RWPE1 (cell line): ENCODE measurements around the gene TEX38.

ENCODE experiments used
- CTCF ChIA-PET: fragments of 350-600 bp; sonication (Branson Sonifier 250); formaldehyde crosslinking; extraction: SDS; loops from one replicate; lab custom pipeline; 2021; lab: Yijun Ruan, JAX
- POLR2A ChIA-PET: fragments of 400-600 bp; formaldehyde crosslinking; extraction: SDS; loops from one replicate; lab custom pipeline; 2020; ENCODE audit warnings: antibody characterized with exemption; ENCODE audit not compliant: low non-redundant PET; lab: Yijun Ruan, JAX
- DNase-seq: peaks from one replicate; pipeline ENCODE4 v3.0.0; 2012; ENCODE audit warnings: low spot score
- H3K27ac ChIP-seq: fragments of 450-650 bp; 2 replicates; pipeline ENCODE4 v1.5.1; 2017
- TF ChIP-seq, protein P1 (sequence below): fragments of 450-650 bp; conservative IDR thresholded peaks from 2 replicates; pipeline ENCODE4 v1.5.1; 2017; ENCODE audit warnings: low read depth, mild to moderate bottlenecking

The TEX38 gene

DNA sequence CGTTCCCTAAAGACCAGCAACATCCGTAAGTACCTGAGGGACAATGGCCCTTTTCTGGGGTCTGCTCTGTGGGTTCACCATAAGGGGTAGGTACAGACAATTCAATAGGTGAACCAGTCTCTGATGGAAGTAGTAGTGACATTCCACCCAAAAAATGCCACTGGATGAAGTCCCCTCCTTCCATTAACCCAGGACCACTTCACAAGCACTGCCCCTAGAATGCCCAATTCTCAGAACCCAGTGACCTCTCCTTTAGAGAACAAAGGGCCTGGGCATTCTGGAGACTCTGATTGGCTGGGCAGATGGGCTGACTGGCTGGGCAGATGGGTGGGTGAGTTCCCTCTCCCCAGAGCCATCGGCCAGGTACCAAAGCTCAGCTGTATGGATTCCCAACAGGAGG, at the start of gene TEX38:
Gene TEX38 (plus strand): TSS at position 301 of the 400 bp plus-strand sequence. CDS start 81 bp downstream, at position 382.
- ChIA-PET POLR2A (no interaction called here), CTCF (no interaction called here)
- H3K27ac ChIP-seq = no peak within 1 kb of the TSS
- DNase-seq = no peak
- TF ChIP-seq, protein P1, sequence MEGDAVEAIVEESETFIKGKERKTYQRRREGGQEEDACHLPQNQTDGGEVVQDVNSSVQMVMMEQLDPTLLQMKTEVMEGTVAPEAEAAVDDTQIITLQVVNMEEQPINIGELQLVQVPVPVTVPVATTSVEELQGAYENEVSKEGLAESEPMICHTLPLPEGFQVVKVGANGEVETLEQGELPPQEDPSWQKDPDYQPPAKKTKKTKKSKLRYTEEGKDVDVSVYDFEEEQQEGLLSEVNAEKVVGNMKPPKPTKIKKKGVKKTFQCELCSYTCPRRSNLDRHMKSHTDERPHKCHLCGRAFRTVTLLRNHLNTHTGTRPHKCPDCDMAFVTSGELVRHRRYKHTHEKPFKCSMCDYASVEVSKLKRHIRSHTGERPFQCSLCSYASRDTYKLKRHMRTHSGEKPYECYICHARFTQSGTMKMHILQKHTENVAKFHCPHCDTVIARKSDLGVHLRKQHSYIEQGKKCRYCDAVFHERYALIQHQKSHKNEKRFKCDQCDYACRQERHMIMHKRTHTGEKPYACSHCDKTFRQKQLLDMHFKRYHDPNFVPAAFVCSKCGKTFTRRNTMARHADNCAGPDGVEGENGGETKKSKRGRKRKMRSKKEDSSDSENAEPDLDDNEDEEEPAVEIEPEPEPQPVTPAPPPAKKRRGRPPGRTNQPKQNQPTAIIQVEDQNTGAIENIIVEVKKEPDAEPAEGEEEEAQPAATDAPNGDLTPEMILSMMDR = no peak

DNA sequence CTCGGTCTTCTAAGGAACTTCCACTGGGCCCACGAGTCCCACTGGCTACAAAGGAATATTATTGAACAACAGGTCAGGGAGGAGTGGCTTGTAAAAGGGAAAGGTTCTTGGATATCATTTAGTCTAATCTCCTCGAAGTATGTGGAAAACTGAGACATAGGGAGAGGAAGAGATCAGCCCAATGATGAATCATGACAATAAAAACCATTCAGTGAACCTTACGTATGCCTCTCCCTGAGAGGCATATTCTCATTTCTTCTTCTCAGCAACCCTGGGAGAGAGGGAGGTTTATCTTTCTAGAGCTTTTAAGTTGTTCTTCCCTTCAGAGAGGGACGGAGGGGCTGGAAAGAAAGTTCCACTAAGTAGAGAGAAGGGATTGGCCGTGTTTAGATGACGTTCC, 49.7 kb upstream of the TEX38 start:
- H3K27ac ChIP-seq = no peak overlapping the region
- no peak for DNase-seq
- ChIA-PET POLR2A (no interaction called here), CTCF (interaction anchor here (0.6 to 1.4 kb wide), 4 partner anchors 9 to 97 kb away, joined by 3 to 4 read pairs (median 4); partner anchors contain the start of gene EFCAB14)
- TF ChIP-seq, protein P1 = no peak

DNA sequence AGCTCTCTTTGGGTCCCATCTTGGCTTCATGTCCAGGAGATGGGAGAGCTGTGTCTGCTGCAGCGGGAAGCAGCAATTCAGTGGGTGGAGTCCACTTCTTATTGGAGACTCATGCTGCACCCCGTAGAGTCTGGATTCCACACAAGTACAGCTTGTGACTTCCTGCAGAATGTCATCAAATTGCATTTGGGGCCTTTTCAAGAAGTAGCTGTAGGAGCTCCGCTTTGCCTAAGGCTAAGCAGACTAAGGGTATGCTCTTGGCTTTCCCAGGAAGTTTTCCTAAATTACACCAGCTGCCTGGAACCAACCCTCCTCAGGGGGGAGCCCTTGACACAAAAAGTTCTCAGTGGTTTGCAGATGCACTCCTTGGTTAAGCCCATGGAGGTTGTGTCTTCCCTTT, 49.3 kb upstream of the TEX38 start:
- ChIA-PET CTCF (interaction anchor here (0.5 to 1.4 kb wide), 5 partner anchors 9 to 96 kb away, joined by 3 to 4 read pairs (median 3); partner anchors contain the start of gene EFCAB14), POLR2A (no interaction called here)
- DNase-seq = peak; percentile 36
- TF ChIP-seq, protein P1 = no peak
- H3K27ac ChIP-seq = no peak overlapping the region

DNA sequence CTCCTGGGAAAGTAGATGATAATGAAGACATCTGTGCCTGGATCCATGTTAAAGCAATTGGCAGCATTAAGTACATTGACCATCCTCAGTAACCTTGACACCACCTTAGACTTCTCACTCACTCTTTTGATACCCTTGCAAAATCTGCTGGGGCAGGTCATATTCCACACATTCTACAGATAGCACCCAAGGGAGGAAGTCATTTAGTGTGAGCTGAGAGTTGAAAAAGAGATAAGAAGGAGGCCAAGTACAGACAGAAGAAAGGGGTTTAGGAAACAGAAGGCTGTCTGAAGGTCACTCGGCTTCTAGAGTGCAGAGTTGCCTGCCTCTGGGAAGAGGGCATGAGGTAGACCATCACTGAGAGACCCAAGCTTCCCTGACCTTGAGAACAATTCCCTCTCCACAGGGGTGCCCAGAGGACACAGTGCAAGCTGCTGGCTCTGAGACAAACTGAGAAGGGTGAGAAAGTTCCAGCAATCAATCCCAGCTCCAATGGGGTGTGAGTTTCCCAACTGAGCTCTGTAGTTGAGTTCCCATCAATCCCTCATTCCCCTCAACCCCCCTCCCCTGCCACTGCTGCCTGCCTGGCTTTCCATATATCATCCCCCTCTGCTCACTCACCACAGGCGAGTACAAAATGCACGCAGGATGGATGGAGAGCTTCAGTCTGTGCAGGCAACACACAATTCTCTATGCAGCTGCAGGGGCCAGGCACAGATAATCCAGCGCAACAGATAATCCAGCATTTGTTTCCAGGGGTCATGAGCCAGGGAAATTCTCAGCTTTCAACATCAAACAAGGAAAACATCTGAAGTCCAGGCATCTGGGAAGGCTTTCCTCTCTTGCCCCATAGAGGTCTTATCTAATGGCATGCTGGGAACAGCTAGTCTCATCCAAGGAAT, 47.7 kb upstream of the TEX38 start:
- DNase-seq = no peak
- H3K27ac ChIP-seq = no peak overlapping the region
- TF ChIP-seq, protein P1 = no peak
- ChIA-PET CTCF (interaction anchor here (0.9 kb wide), 1 partner anchor 12 kb away, joined by 4 read pairs; no protein-coding TSS in a partner anchor), POLR2A (no interaction called here)

DNA sequence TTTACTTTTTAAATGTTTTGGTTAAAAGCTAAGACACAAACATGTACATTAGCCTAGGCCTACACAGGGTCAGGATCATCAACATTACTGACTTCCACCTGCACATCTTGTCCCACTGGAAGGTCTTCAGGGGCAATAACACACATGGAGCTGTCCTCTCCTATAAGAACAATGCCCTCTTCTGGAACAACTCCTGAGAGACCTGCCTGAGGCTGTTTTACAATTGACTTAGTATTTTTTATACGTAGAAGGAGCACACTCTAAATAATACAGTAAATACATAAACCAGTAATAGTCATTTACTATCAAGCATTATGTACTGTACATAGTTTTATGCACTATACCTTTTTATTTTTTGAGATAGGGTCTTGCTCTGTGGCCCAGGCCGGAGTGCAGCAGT, 40.9 kb upstream of the TEX38 start:
- POLR2A ChIA-PET = interaction anchor here (0.6 kb wide), 1 partner anchor 49 kb away, joined by 3 read pairs; no protein-coding TSS in a partner anchor
- no peak overlapping the region for H3K27ac ChIP-seq
- CTCF ChIA-PET = interaction anchor here (0.6 to 0.8 kb wide), 2 partner anchors 8 to 61 kb away, joined by 3 read pairs; no protein-coding TSS in a partner anchor
- no peak for DNase-seq
- TF ChIP-seq, protein P1 = no peak

DNA sequence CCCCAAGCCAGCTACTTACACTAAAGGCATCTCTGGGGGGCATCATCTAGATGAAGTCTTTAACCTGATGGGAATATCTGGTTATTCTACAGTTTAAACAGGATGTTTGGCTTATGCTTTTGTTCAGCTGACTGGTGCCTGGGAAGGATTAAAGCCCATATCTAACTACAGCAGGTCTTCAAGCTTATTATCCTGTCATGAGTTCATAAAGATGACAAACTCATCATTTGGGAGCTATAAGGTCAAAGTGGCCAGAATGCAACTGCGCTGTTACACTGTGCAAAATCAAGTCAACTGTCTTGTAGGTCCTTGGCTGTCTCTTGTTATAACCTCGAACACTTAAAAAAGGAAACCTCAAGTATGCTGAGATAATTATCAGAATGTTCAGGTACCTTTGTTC, 36.4 kb upstream of the TEX38 start:
- TF ChIP-seq, protein P1 = no peak
- CTCF ChIA-PET = interaction anchor here (1.1 kb wide), 1 partner anchor 25 kb away, joined by 7 read pairs; no protein-coding TSS in a partner anchor
- POLR2A ChIA-PET = no interaction called here
- DNase-seq = no peak
- no peak overlapping the region for H3K27ac ChIP-seq
